K562 (cell line): Measurements from ENCODE around the gene TMEM248. TPM values are rescaled to one million over a fixed set of nuclear protein-coding genes. Genes with fewer than 3 reads are reported as not detected.
"Not testable (repeated sequence)": the region's sequence is repeated elsewhere in the genome, so short reads cannot be mapped to it uniquely, and the experiment has no call there.

Experiments
- ATAC-seq: fragments of 200-7000 bp; cut with Tn5 transposase; 3 replicates; pipeline ENCODE4 v1.9.1; 2020; ENCODE audit warnings: moderate library complexity
- BruUV-seq: library from RNA; stranded (reverse); fragments of 400-500 nt; replicated peaks from 2 replicates; lab custom pipeline; 2021; lab: Mats Ljungman, UMichigan
- CTCF ChIA-PET: fragments of 300-600 bp; formaldehyde crosslinking; extraction: SDS; loops from one replicate; lab custom pipeline; 2021; ENCODE audit warnings: low intra/inter-chr PET ratio; lab: Yijun Ruan, JAX
- POLR2A ChIA-PET: fragments of 300-600, 350-650 bp; sonication (Branson Sonifier 250); formaldehyde crosslinking; extraction: SDS; loops from one replicate; lab custom pipeline; 2021; ENCODE audit warnings: antibody characterized with exemption, inconsistent platforms; lab: Yijun Ruan, JAX
- DNase-seq, 4 experiments: peaks; one replicate each; pipeline versions ENCODE4 v3.0.0 to v3.0.0-alpha.2; 2011 to 2018; ENCODE audit warnings: low spot score in 3 of 4, mixed read lengths in 3 of 4; ENCODE audit errors: extremely low read depth in 1 of 4
- FAIRE-seq: peaks from 2 replicates; lab custom pipeline; 2011; peaks lifted over from hg19 to GRCh38; lab: Jason Lieb, UNC
- H2AFZ ChIP-seq: 2 replicates; pipeline ENCODE4 v1.6.0; 2011; ENCODE audit warnings: low read depth, low read length, control low read depth, inconsistent platforms
- H3K27ac ChIP-seq: fragments of 200-600 bp; 3 replicates; pipeline ENCODE4 v1.8.0; 2011; ENCODE audit warnings: low read depth, mild to moderate bottlenecking, control low read depth, inconsistent platforms, low read length, moderate library complexity, mixed read lengths; ENCODE audit errors: extremely low read depth
- H3K27me3 ChIP-seq, 2 experiments: fragments of 300-600 bp in 1 of 2; 2 replicates in 1 of 2; 3 replicates in 1 of 2; pipeline versions ENCODE4 v1.6.0 to v1.8.0; 2011; ENCODE audit warnings: inconsistent platforms in 2 of 2, low read length in 2 of 2, mild to moderate bottlenecking in 1 of 2, mixed read lengths in 1 of 2, moderate library complexity in 1 of 2; ENCODE audit not compliant: control insufficient read depth in 2 of 2, insufficient read depth in 2 of 2
- H3K36me3 ChIP-seq: fragments of 300-600 bp; 3 replicates; pipeline ENCODE4 v1.8.0; 2011; ENCODE audit warnings: mild to moderate bottlenecking, low read length, inconsistent platforms; ENCODE audit not compliant: control insufficient read depth, insufficient read depth
- H3K4me1 ChIP-seq, 2 experiments: fragments of 200-600 bp in 1 of 2; replicated peaks in 1 of 2; 2 replicates in 1 of 2; 3 replicates in 1 of 2; pipeline versions ENCODE4 v1.5.1 to v1.8.0; 2011; ENCODE audit warnings: inconsistent platforms in 2 of 2, low read length in 2 of 2, mild to moderate bottlenecking in 1 of 2, mixed read lengths in 1 of 2, moderate library complexity in 1 of 2; ENCODE audit not compliant: control insufficient read depth in 2 of 2, insufficient read depth in 2 of 2
- H3K4me2 ChIP-seq: 2 replicates; pipeline ENCODE4 v1.6.1; 2011; ENCODE audit warnings: low read length, control low read depth, inconsistent platforms, mixed read lengths; ENCODE audit not compliant: insufficient read depth
- H3K4me3 ChIP-seq: fragments of 200-600 bp; sonication (generic), shearing (Covaris generic); 2 replicates; pipeline ENCODE4 v1.5.1; 2016; ENCODE audit warnings: control low read depth, inconsistent platforms
- H3K79me2 ChIP-seq: fragments of 200-600 bp; 3 replicates; pipeline ENCODE4 v1.8.0; 2011; ENCODE audit warnings: low read length, inconsistent platforms; ENCODE audit not compliant: control insufficient read depth, insufficient read depth
- H3K9ac ChIP-seq, 2 experiments: 2 replicates each; pipeline versions ENCODE4 v1.6.0 to v1.6.1; 2011; ENCODE audit warnings: low read depth in 2 of 2, low read length in 2 of 2, control low read depth in 1 of 2, inconsistent platforms in 1 of 2, mild to moderate bottlenecking in 1 of 2, mixed read lengths in 1 of 2; ENCODE audit not compliant: insufficient read depth in 1 of 2
- H3K9me1 ChIP-seq: one replicate; pipeline ENCODE4 v1.6.0; 2011; ENCODE audit warnings: inconsistent platforms, mild to moderate bottlenecking, low read length, moderate library complexity; ENCODE audit not compliant: control insufficient read depth, insufficient read depth
- H3K9me3 ChIP-seq: replicated peaks from 2 replicates; pipeline ENCODE4 v1.5.1; 2011; ENCODE audit warnings: low read depth, low read length, inconsistent platforms; ENCODE audit not compliant: control insufficient read depth, insufficient read depth
- H4K20me1 ChIP-seq: replicated peaks from 2 replicates; pipeline ENCODE4 v1.6.1; 2011; ENCODE audit warnings: low read length, inconsistent platforms, mixed read lengths; ENCODE audit not compliant: control insufficient read depth, insufficient read depth
- DACH1 ChIP-seq: fragments of 450-650 bp; IDR thresholded peaks from 2 replicates; pipeline ENCODE4 v1.6.1; 2018; ENCODE audit not compliant: partially characterized antibody
- FOSL1 ChIP-seq: fragments of 200-800 bp; sonication (Bioruptor generic); conservative IDR thresholded peaks from 2 replicates; pipeline ENCODE4 v1.6.1; 2016; ENCODE audit warnings: missing genetic modification characterization, missing compliant biosample characterization
- HDGF ChIP-seq: fragments of 450-650 bp; IDR thresholded peaks from 2 replicates; pipeline ENCODE4 v1.6.1; 2016
- HMBOX1 ChIP-seq: sonication (generic); IDR thresholded peaks from 2 replicates; pipeline ENCODE4 v1.6.1; 2016
- NFIC ChIP-seq: fragments of 450-650 bp; IDR thresholded peaks from 2 replicates; pipeline ENCODE4 v1.6.1; 2017; ENCODE audit warnings: mild to moderate bottlenecking, inconsistent platforms
- PRMT5 ChIP-seq: sonication (generic); formaldehyde crosslinking; IDR thresholded peaks from 2 replicates; pipeline ENCODE4 v1.5.0; 2020; ENCODE audit warnings: missing genetic modification reagents
- SPI1 ChIP-seq: IDR thresholded peaks from 2 replicates; pipeline ENCODE4 v1.6.1; 2011; ENCODE audit warnings: low read depth, low read length, control low read depth, borderline replicate concordance
- whole genome bisulfite sequencing: fragments of 100-300 bp; shearing (Covaris generic); methylation state at CpG from one replicate; pipeline ENCODE4 v1.1.6; 2016; ENCODE audit warnings: low coverage, mixed read lengths; ENCODE audit not compliant: insufficient coverage; ENCODE audit errors: missing lambda C conversion rate; 5-methylcytosine and 5-hydroxymethylcytosine counted together
- in situ Hi-C: fragments of 300-500 bp; cut with MboI; formaldehyde crosslinking; loops from 4 replicates; pipeline ENCODE4 v1.15.0; 2018; ENCODE audit warnings: inconsistent platforms, mixed read lengths
- intact Hi-C: fragments of 100-400 bp; cut with micrococcal nuclease; formaldehyde crosslinking; loops from 2 replicates; pipeline ENCODE4 v1.14.2; 2022
- polyA plus RNA-seq, 8 experiments: library from polyadenylated mRNA; depleted of rRNA in 4 of 8; stranded (reverse) in 5 of 8; unstranded in 3 of 8; fragments of >200 nt; fragmentation: Nextera tagmentation in 2 of 8; fragmentation: Illumina TruSeq in 1 of 8; extraction: Ambion mirVana in 2 of 8; extraction: Trizol in 1 of 8; gene quantifications; 2 replicates each; pipeline versions ENCODE4 v1.2.1 to v1.2.3, GENCODE V29; 2011 to 2014; ENCODE audit warnings: inconsistent platforms in 1 of 8, missing spikeins in 1 of 8
- total RNA-seq, 7 experiments: library from RNA; depleted of rRNA in 6 of 7; stranded (reverse); fragments of >200 nt in 6 of 7; fragmentation: Illumina TruSeq in 2 of 7; extraction: Trizol in 2 of 7; gene quantifications; 2 replicates each; pipeline versions ENCODE4 v1.2.1 to v1.2.3, GENCODE V29; 2011 to 2021; ENCODE audit warnings: low replicate concordance in 1 of 7

TMEM248 gene
- total and polyA plus RNA-seq, 9 of the 15 experiments (the other 6 are each of a cell fraction or from before 2014, with no cell fraction given) = 6.3 to 132 (median 64.4) TPM

- H3K9me3 ChIP-seq = no peaks in the 10 kb centered on the region
- no TSS peak for BruUV-seq
- intact Hi-C loops (no loop called here), in situ Hi-C loops (no loop called here)
- H3K4me3 ChIP-seq = no peak overlapping the region
- CTCF ChIA-PET = no interaction called here
- no peak for ATAC-seq
- H3K4me1 ChIP-seq = peaks cover 17 to 19% of the 10 kb centered on the region in 2 experiments
- H3K9me1 ChIP-seq = no peaks in the 10 kb centered on the region
- no peak overlapping the region for H3K4me2 ChIP-seq
- H4K20me1 ChIP-seq = no peaks in the 10 kb centered on the region
- 90% methylated on average over 3 of the region's 3 CpGs for WGBS
- peaks cover 21% of the 10 kb centered on the region for H3K36me3 ChIP-seq
- POLR2A ChIA-PET = no interaction called here
- no peak overlapping the region for H3K27ac ChIP-seq
- FAIRE-seq = no peak
- H3K27me3 ChIP-seq = no peaks in the 10 kb centered on the region
- DNase-seq = no peak
- no peaks in the 10 kb centered on the region for H3K79me2 ChIP-seq
- H3K9ac ChIP-seq = no peak overlapping the region
- TF ChIP-seq DACH1 (peak; percentile 40), NFIC (no peak)
- no peak overlapping the region for H2AFZ ChIP-seq
These were observed 47.5 kb upstream of the TMEM248 start for GRCh38 chr7:66873476-66873875.

- Histone ChIP-seq H3K9me1 (no peaks in the 10 kb centered on the region), H3K9me3 (no peaks in the 10 kb centered on the region), H3K79me2 (no peaks in the 10 kb centered on the region), H3K4me3 (no peak overlapping the region), H3K4me2 (no peak overlapping the region)
- POLR2A ChIA-PET = no interaction called here
- ATAC-seq = no peak
- TF ChIP-seq HMBOX1 = 0 out of 2 replicates have a peak, but pooled peaks have one; percentile 24
- peak; percentile 77; the same call in 1 of the 2 replicates for TF ChIP-seq SPI1
- no peak for TF ChIP-seq PRMT5 (CRISPR knock-in tag)
- no peak for TF ChIP-seq HDGF
- peak; percentile 33; the same call in 1 of the 2 replicates for TF ChIP-seq FOSL1 (tag)
- TF ChIP-seq, all 486 proteins: peak for 3
- FAIRE-seq = no peak
- Histone ChIP-seq H3K36me3 (peaks cover 33% of the 10 kb centered on the region; the same call in 2 of the 3 replicates), H3K9ac (no peak overlapping the region), H3K27me3 (no peaks in the 10 kb centered on the region), H3K27ac (no peak overlapping the region), H4K20me1 (no peaks in the 10 kb centered on the region), H3K4me1 (peaks cover 0 to 3% of the 10 kb centered on the region in 2 experiments; a peak in 1 of 5 replicates), H2AFZ (no peak overlapping the region)
- intact Hi-C loops (no loop called here), in situ Hi-C loops (no loop called here)
- 62% methylated on average over 1 of the region's 1 CpG for WGBS
- BruUV-seq = no TSS peak
- no peak for DNase-seq
- CTCF ChIA-PET = no interaction called here
These were observed 43.3 kb upstream of the TMEM248 start for GRCh38 chr7:66877577-66878300.

GRCh38 chr7:66878301-66878685, 42.7 kb upstream of the TMEM248 start:
- H3K9ac ChIP-seq, H3K4me2 ChIP-seq, H3K9me1 ChIP-seq, BruUV-seq, intact Hi-C loops, ATAC-seq, DNase-seq, H3K9me3 ChIP-seq, H3K4me3 ChIP-seq, in situ Hi-C loops, H3K27me3 ChIP-seq, FAIRE-seq, POLR2A ChIA-PET, CTCF ChIA-PET, H2AFZ ChIP-seq, H3K79me2 ChIP-seq, H3K27ac ChIP-seq, H3K4me1 ChIP-seq, H4K20me1 ChIP-seq: not testable (repeated sequence)
- H3K36me3 ChIP-seq = peaks cover 37% of the 10 kb centered on the region; the same call in 2 of the 3 replicates
- WGBS = 84% methylated on average over 7 of the region's 7 CpGs
